HL-60 (cell line): Measurements from ENCODE around the gene SUGP1.

Experiments used
- GABPA ChIP-seq: IDR thresholded peaks from 2 replicates; pipeline ENCODE4 v1.6.1; 2012; ENCODE audit warnings: low read depth
- POLR2AphosphoS5 ChIP-seq: IDR thresholded peaks from 2 replicates; pipeline ENCODE4 v1.6.1; 2012; ENCODE audit warnings: low read depth
- SPI1 ChIP-seq: IDR thresholded peaks from 2 replicates; pipeline ENCODE4 v1.6.1; 2012; ENCODE audit warnings: low read depth, mild to moderate bottlenecking, borderline replicate concordance
- TF ChIP-seq, protein P1 (sequence below): IDR thresholded peaks from one replicate; pipeline ENCODE4 v1.5.1; 2011; ENCODE audit warnings: low read length, control low read depth, inconsistent platforms; ENCODE audit not compliant: insufficient read depth

DNA sequence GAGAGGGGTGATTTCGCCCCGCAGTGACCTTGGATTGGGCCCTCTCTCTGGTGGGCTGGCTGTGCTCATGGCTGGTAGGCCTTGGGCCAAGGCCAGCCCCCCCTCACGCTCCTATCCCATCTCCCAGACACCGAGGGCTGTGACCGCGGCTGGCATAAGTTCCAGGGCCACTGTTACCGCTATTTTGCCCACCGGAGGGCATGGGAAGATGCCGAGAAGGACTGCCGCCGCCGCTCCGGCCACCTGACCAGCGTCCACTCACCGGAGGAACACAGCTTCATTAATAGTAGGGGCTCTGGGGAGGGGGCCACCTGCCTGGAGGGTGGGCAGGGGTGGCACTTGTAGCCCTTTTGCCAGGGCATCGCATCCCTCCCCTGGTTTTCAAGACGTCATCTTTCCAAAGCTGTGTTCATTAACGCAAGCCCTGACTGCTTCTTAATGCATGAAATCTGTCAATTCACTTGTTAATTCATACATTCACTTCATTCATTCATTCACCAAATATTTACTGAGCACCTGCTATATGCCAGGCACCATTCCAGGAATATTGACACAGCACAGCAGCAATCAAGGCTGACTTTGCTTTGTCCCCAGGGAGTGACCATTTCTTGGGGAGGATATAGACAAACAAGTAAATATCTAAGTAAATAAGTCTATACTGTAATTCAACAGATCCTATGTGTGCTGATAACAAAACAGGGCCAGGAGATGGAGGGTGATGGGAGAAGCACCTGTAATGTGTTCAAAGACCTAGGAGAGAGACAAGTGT lies 82.0 kb downstream of the SUGP1 start:
- TF ChIP-seq, protein P1, sequence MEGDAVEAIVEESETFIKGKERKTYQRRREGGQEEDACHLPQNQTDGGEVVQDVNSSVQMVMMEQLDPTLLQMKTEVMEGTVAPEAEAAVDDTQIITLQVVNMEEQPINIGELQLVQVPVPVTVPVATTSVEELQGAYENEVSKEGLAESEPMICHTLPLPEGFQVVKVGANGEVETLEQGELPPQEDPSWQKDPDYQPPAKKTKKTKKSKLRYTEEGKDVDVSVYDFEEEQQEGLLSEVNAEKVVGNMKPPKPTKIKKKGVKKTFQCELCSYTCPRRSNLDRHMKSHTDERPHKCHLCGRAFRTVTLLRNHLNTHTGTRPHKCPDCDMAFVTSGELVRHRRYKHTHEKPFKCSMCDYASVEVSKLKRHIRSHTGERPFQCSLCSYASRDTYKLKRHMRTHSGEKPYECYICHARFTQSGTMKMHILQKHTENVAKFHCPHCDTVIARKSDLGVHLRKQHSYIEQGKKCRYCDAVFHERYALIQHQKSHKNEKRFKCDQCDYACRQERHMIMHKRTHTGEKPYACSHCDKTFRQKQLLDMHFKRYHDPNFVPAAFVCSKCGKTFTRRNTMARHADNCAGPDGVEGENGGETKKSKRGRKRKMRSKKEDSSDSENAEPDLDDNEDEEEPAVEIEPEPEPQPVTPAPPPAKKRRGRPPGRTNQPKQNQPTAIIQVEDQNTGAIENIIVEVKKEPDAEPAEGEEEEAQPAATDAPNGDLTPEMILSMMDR: no peak
- TF ChIP-seq POLR2AphosphoS5 (no peak), GABPA (no peak), SPI1 (no peak)
